ENCODE results near the gene IQCM.
"Not testable (repeated sequence)": the region's sequence is repeated elsewhere in the genome, so short reads cannot be mapped to it uniquely, and the experiment has no call there.

The IQCM gene

GRCh38 chr4:149409555-149409962 is 406.1 kb downstream of the IQCM start:
- DNase-seq: no peak

GRCh38 chr4:149409146-149409545 is 406.5 kb downstream of the IQCM start:
- DNase-seq: no peak

- no peak for DNase-seq
Measured at GRCh38 chr4:149404143-149404542, 411.5 kb downstream of the IQCM start.

GRCh38 chr4:149403081-149403480 is 412.6 kb downstream of the IQCM start:
- no peak for DNase-seq

GRCh38 chr4:149398993-149399392 is 416.6 kb downstream of the IQCM start:
- DNase-seq: no peak

- peak; percentile 12 for DNase-seq
Measured at GRCh38 chr4:149370785-149371420, 444.7 kb downstream of the IQCM start.

GRCh38 chr4:149370002-149370401 is 445.6 kb downstream of the IQCM start:
- no peak for DNase-seq

- DNase-seq: no peak
Measured at GRCh38 chr4:149353241-149353640, 462.4 kb downstream of the IQCM start.

GRCh38 chr4:149349541-149349940 is 466.1 kb downstream of the IQCM start:
- no peak for DNase-seq

- no peak for DNase-seq
Measured at GRCh38 chr4:149347139-149347538, 468.5 kb downstream of the IQCM start.

- DNase-seq: no peak
Measured at GRCh38 chr4:149345424-149345823, 470.2 kb downstream of the IQCM start.

GRCh38 chr4:149344436-149344835 is 471.2 kb downstream of the IQCM start:
- DNase-seq: no peak

GRCh38 chr4:149343614-149344013 is 472.0 kb downstream of the IQCM start:
- DNase-seq: no peak

- not testable (repeated sequence) for DNase-seq
Measured at GRCh38 chr4:149341117-149341516, 474.5 kb downstream of the IQCM start.

- no peak for DNase-seq
Measured at GRCh38 chr4:149328161-149328560, 487.5 kb downstream of the IQCM start.

- no peak for DNase-seq
Measured at GRCh38 chr4:149322203-149322602, 493.4 kb downstream of the IQCM start.

GRCh38 chr4:149321438-149321837 is 494.2 kb downstream of the IQCM start:
- DNase-seq: no peak

GRCh38 chr4:149311076-149311475 is 504.6 kb downstream of the IQCM start:
- no peak for DNase-seq

GRCh38 chr4:149306537-149306936 is 509.1 kb downstream of the IQCM start:
- DNase-seq: no peak
